Neural cell (in vitro differentiated cells): ENCODE data around the gene HCAR1. TPM values are rescaled to one million over a fixed set of nuclear protein-coding genes. Genes with fewer than 3 reads are reported as not detected.
"Not testable (repeated sequence)": the region's sequence is repeated elsewhere in the genome, so short reads cannot be mapped to it uniquely, and the experiment has no call there.

Source experiments
- H2AFZ ChIP-seq: fragments of 200-600, 300-800 bp; sonication (generic), shearing (Covaris generic); 2 replicates; pipeline ENCODE4 v1.6.0; 2014; ENCODE audit warnings: low read depth, mild to moderate bottlenecking, antibody characterized with exemption, low read length, moderate library complexity
- H3F3A ChIP-seq: fragments of 200-600 bp; shearing (Covaris generic); 2 replicates; pipeline ENCODE4 v1.6.1; 2016; ENCODE audit warnings: mild to moderate bottlenecking, moderate library complexity, mixed read lengths, antibody characterized with exemption, low read length; ENCODE audit not compliant: insufficient read depth, poor library complexity, severe bottlenecking
- H3K27ac ChIP-seq: fragments of 200-600, 300-800 bp; sonication (generic), shearing (Covaris generic); 2 replicates; pipeline ENCODE4 v1.5.1; 2014; ENCODE audit warnings: mild to moderate bottlenecking, low read length, moderate library complexity
- H3K27me3 ChIP-seq: fragments of 300-800, 200-600 bp; sonication (generic), shearing (Covaris generic); 2 replicates; pipeline ENCODE4 v1.6.0; 2014; ENCODE audit warnings: mild to moderate bottlenecking, low read depth, low read length, moderate library complexity; ENCODE audit not compliant: insufficient read depth
- H3K36me3 ChIP-seq: fragments of 300-800, 200-600 bp; sonication (generic), shearing (Covaris generic); 2 replicates; pipeline ENCODE4 v1.5.1; 2014; ENCODE audit warnings: mild to moderate bottlenecking, antibody characterized with exemption, low read length, moderate library complexity; ENCODE audit not compliant: insufficient read depth
- H3K4me2 ChIP-seq: fragments of 300-800, 200-600 bp; sonication (generic), shearing (Covaris generic); 2 replicates; pipeline ENCODE4 v1.6.0; 2014; ENCODE audit warnings: mild to moderate bottlenecking, low read length
- H3K4me3 ChIP-seq: fragments of 300-800, 200-600 bp; sonication (generic), shearing (Covaris generic); 2 replicates; pipeline ENCODE4 v1.5.1; 2014; ENCODE audit warnings: mild to moderate bottlenecking, low read length, moderate library complexity
- H3K79me2 ChIP-seq: fragments of 200-600 bp; shearing (Covaris generic); replicated peaks from 2 replicates; pipeline ENCODE4 v1.6.0; 2014; ENCODE audit warnings: mild to moderate bottlenecking, low read length, moderate library complexity; ENCODE audit not compliant: insufficient read depth
- H3K9ac ChIP-seq: fragments of 300-800, 200-600 bp; sonication (generic), shearing (Covaris generic); 2 replicates; pipeline ENCODE4 v1.6.1; 2016; ENCODE audit warnings: mild to moderate bottlenecking, low read length, mixed read lengths
- H3K9me2 ChIP-seq: fragments of 200-600 bp; shearing (Covaris generic); 2 replicates; pipeline ENCODE4 v1.6.1; 2016; ENCODE audit warnings: mild to moderate bottlenecking, low read length, mixed read lengths; ENCODE audit not compliant: insufficient read depth
- H3K9me3 ChIP-seq: fragments of 200-600, 300-800 bp; sonication (generic), shearing (Covaris generic); 2 replicates; pipeline ENCODE4 v1.6.1; 2016; ENCODE audit warnings: mild to moderate bottlenecking, mixed run types, low read length, moderate library complexity, mixed read lengths
- H4K20me1 ChIP-seq: fragments of 200-600 bp; shearing (Covaris generic); 2 replicates; pipeline ENCODE4 v1.6.1; 2016; ENCODE audit warnings: mild to moderate bottlenecking, mixed run types; ENCODE audit not compliant: insufficient read depth
- CTCF ChIP-seq: fragments of 450-650 bp; IDR thresholded peaks from 2 replicates; pipeline ENCODE4 v1.5.1; 2014; ENCODE audit warnings: antibody characterized with exemption, mild to moderate bottlenecking, moderate library complexity; ENCODE audit not compliant: poor library complexity, severe bottlenecking
- EP300 ChIP-seq: fragments of 450-650 bp; conservative IDR thresholded peaks from 2 replicates; pipeline ENCODE4 v1.6.1; 2014; ENCODE audit warnings: antibody characterized with exemption, mild to moderate bottlenecking, moderate library complexity; ENCODE audit not compliant: poor library complexity, severe bottlenecking
- EZH2 ChIP-seq: fragments of 200-600, 300-800 bp; shearing (Covaris generic), sonication (generic); IDR thresholded peaks from 2 replicates; pipeline ENCODE4 v1.6.1; 2014; ENCODE audit warnings: antibody characterized with exemption, low read length, borderline replicate concordance, mild to moderate bottlenecking; ENCODE audit not compliant: insufficient read depth, poor library complexity, severe bottlenecking
- MXI1 ChIP-seq: fragments of 450-650 bp; conservative IDR thresholded peaks from 2 replicates; pipeline ENCODE4 v1.6.1; 2014; ENCODE audit warnings: antibody characterized with exemption, mild to moderate bottlenecking; ENCODE audit not compliant: poor library complexity, severe bottlenecking
- RAD21 ChIP-seq: fragments of 450-650 bp; conservative IDR thresholded peaks from 2 replicates; pipeline ENCODE4 v1.6.1; 2014; ENCODE audit warnings: antibody characterized with exemption, mild to moderate bottlenecking, moderate library complexity
- REST ChIP-seq: IDR thresholded peaks from 2 replicates; pipeline ENCODE4 v1.6.1; 2012; ENCODE audit warnings: borderline replicate concordance
- SMC3 ChIP-seq: fragments of 450-650 bp; conservative IDR thresholded peaks from 2 replicates; pipeline ENCODE4 v1.6.1; 2014; ENCODE audit warnings: antibody characterized with exemption, mild to moderate bottlenecking, moderate library complexity; ENCODE audit not compliant: poor library complexity
- TAF1 ChIP-seq: IDR thresholded peaks from 2 replicates; pipeline ENCODE4 v1.6.1; 2012; ENCODE audit warnings: low read depth
- polyA plus RNA-seq: library from polyadenylated mRNA; depleted of rRNA; stranded (reverse); fragments of >200 nt; gene quantifications from 2 replicates; pipeline ENCODE4 v1.2.3, GENCODE V29; 2014
- small RNA-seq, 3 experiments: library from RNA; depleted of rRNA; stranded (forward); fragments of <200 nt; gene quantifications; one replicate each; pipeline ENCODE3, GENCODE V24; 2012

HCAR1 gene
- polyA plus RNA-seq, 1 donor from 2014 or later, result not detected

- TF ChIP-seq EZH2, result no peak
- no peak for TF ChIP-seq EP300
- no peak for TF ChIP-seq CTCF
- TF ChIP-seq RAD21, result no peak
- no peak for TF ChIP-seq SMC3
- no peak for TF ChIP-seq MXI1
- TF ChIP-seq REST, result no peak
- no peak for TF ChIP-seq TAF1
- Histone ChIP-seq H3K9ac (no peak overlapping the region), H3K27me3 (no peaks in the 10 kb centered on the region)
Measured at GRCh38 chr12:122681814-122682213, 48.8 kb downstream of the HCAR1 start.

GRCh38 chr12:122680989-122681388, 49.7 kb downstream of the HCAR1 start:
- H3K9me3 ChIP-seq, H3K36me3 ChIP-seq, H3K9ac ChIP-seq, H3F3A ChIP-seq, H3K27me3 ChIP-seq, H3K79me2 ChIP-seq, H3K4me2 ChIP-seq, H4K20me1 ChIP-seq, H2AFZ ChIP-seq, H3K27ac ChIP-seq, H3K9me2 ChIP-seq, H3K4me3 ChIP-seq: not testable (repeated sequence)

More at GRCh38 chr12:122681814-122682213, 48.8 kb downstream of the HCAR1 start:
- no peaks in the 10 kb centered on the region for H3K79me2 ChIP-seq
- no peaks in the 10 kb centered on the region for H4K20me1 ChIP-seq
- no peak overlapping the region for H3K4me2 ChIP-seq
- H3K9me2 ChIP-seq, result no peaks in the 10 kb centered on the region
- H3K36me3 ChIP-seq, result no peaks in the 10 kb centered on the region
- no peaks in the 10 kb centered on the region for H3K9me3 ChIP-seq
- H2AFZ ChIP-seq, result no peak overlapping the region
- no peak overlapping the region for H3K4me3 ChIP-seq
- no peaks in the 10 kb centered on the region for H3F3A ChIP-seq
- no peak overlapping the region for H3K27ac ChIP-seq

- not testable (repeated sequence) for H3K79me2 ChIP-seq, H3K9me2 ChIP-seq, H3K36me3 ChIP-seq, H2AFZ ChIP-seq, H3K9ac ChIP-seq, H4K20me1 ChIP-seq, H3K4me3 ChIP-seq, H3K27ac ChIP-seq, H3F3A ChIP-seq, H3K4me2 ChIP-seq, H3K27me3 ChIP-seq, H3K9me3 ChIP-seq
Measured at GRCh38 chr12:122676781-122677180, 53.9 kb downstream of the HCAR1 start.

Small RNA genes within 50 kb of the gene (small RNA-seq; reads per million reads assigned to genes)
- gene AC026333.2, result 0 reads per million in 3 experiments
- 0 to 1.2 (median 0) reads per million in 3 experiments for gene RF00019

Other genes with a start within 250 kb of the HCAR1 start
- 38.3 and 41.5 TPM in 2 replicates for gene ZCCHC8, start 229.9 kb downstream of the HCAR1 start, polyA plus RNA-seq
- 174 and 194 TPM in 2 replicates for gene RSRC2, start 203.9 kb downstream of the HCAR1 start, polyA plus RNA-seq
- 16.2 and 23.2 TPM in 2 replicates for gene KNTC1, start 203.6 kb downstream of the HCAR1 start, polyA plus RNA-seq
- not detected in 2 replicates for gene HCAR2, start 27.5 kb downstream of the HCAR1 start, polyA plus RNA-seq
- gene HCAR3, start 14.0 kb downstream of the HCAR1 start, polyA plus RNA-seq, result not detected in 2 replicates
- gene DENR, start 22.0 kb upstream of the HCAR1 start, polyA plus RNA-seq, result 71.2 and 85.1 TPM in 2 replicates
- gene CCDC62, start 43.7 kb upstream of the HCAR1 start, polyA plus RNA-seq, result 2.2 and 2.9 TPM in 2 replicates
- 270 and 297 TPM in 2 replicates for gene HIP1R, start 104.6 kb upstream of the HCAR1 start, polyA plus RNA-seq
- gene VPS37B, start 165.3 kb upstream of the HCAR1 start, polyA plus RNA-seq, result 30.2 and 36.7 TPM in 2 replicates
- 19.5 and 19.7 TPM in 2 replicates for gene ABCB9, start 235.6 kb upstream of the HCAR1 start, polyA plus RNA-seq
- 27.8 and 43.2 TPM in 2 replicates for gene OGFOD2, start 244.4 kb upstream of the HCAR1 start, polyA plus RNA-seq
- 173 and 190 TPM in 2 replicates for gene ARL6IP4, start 249.8 kb upstream of the HCAR1 start, polyA plus RNA-seq